Measurements from ENCODE around the gene PHTF2.

GRCh38 chr7:77917500-77918262 lies 119.1 kb downstream of the PHTF2 start:
- no peak for TF ChIP-seq CTCF (IDR thresholded peaks at IDR 0.05; ENCODE audit: low read depth, low read length)
- TF ChIP-seq POLR2A (IDR thresholded peaks at IDR 0.05; ENCODE audit: extremely low read depth, insufficient read length), result no peak
- no peak for TF ChIP-seq MYC (IDR thresholded peaks at IDR 0.05; ENCODE audit: low read depth, low read length)
- TF ChIP-seq MAX (IDR thresholded peaks at IDR 0.05; ENCODE audit: low read depth, low read length), result no peak

Measured in NB4 (cell line).